COLO668 (cell line): ENCODE data around the gene SLC37A1.
A peak's percentile ranks its signal among the peaks of the same experiment; 100 is the strongest.

Experiments used
- DNase-seq: peaks from one replicate; lab custom pipeline; 2025; ENCODE audit not compliant: unreplicated experiment; lab: John Stamatoyannopoulos, UW

Gene SLC37A1

DNA sequence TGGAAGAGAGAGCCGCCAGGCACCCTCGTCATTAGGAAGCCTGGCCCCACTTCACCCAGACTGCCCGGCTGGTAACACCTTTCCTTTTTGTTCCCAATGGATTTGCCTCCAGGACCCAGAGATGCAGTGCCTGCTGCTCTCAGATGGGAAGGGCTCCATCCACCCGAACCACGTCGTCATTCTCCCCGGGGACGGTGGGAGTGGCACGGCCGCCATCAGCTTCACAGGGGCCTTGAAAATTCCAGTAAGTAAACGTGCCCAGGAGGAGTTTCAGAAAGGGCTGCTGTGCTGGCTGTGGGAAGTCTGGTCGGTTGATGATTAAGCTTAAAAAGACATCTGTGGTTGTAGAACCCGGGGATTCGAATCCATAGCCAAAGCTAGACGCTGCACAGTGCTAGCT, 45.2 kb downstream of the SLC37A1 start:
- DNase-seq, result no peak

DNA sequence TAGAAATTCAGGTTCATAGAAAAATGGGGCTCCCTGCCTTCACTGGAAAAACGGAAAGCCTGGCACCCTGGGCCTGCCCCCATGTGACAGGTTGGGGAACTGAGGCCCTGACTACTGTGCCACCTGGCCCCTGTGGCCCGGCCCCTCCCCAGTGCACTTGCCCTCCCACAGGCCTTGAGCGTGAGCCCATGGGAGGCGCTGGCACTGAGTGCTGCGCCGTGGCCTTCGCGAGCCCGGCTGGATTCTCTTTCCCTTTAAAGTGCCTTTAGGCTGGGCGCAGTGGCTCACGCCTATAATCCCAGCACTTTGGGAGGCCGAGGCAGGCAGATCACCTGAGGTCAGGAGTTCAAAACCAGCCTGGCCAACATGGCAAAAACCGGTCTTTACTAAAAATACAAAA, 45.7 kb downstream of the SLC37A1 start:
- DNase-seq, result no peak

DNA sequence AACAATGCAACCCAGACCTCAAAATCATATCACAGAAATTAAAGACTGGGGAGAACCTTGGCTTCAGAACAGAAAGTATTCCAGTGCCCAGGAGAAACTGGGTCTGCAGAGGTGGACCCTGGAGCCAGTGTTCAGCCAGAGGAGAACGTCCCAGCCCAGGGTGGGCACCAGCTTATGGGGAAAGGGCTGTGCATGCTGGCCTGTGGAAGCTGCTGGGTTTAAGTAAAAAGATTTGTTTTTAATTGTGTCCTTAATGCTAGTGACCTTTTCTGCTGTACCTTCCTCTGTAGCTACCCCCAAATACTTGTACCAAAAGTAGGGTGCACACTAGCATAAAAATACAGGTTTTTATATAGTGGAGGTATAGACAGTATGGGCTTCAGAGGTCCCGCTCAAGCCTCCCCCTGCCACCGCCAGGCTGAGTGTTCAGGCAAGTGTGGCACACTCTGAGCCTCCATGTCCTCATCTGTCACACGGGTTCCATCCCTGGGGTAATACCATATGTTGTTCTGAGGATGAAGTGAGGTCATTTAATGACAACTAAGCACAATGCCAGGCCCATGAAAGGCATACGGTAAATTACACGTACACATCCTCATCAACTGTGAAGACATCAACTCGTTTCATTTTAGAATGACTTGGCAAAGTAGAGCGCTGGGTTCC, 47.0 kb downstream of the SLC37A1 start:
- no peak for DNase-seq

DNA sequence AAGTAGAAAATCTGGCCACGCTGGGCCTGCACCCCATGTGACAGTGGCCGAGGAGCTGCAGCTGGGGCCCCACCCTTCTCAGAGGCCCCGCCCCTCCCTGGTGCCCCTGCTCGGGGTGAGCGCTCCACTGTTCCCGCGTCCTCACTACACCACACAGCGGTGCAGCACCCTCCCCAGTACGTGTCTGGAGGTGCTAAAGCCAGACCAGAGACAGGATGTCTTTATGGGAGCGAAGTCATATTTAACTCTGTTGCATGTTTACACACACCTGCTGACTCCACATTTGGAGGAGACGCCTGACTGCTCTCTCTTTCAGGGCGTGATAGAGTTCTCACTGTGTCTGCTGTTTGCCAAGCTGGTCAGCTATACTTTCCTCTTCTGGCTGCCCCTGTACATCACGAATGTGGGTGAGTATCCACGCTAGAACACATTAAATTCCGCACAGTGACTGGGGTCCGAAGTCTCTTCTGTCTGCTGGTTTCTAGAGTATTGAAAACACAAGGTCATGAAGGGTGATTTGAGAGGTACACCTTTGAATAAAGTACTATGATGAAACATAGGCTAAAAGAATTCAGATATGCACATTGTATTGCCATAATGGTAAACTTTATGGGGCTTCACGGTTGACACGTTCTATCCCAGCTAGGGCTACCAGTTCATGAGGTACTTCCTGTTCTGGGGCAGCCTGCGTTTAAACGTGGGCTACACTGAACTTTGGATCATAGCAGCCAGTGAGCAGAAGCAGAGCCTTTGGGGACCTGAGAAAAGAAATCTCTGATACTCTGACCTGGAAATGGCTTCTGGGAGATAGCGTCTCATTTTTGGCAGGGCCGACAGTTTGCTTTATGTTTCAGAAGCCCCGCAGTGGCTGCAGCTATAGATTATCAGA, 48.4 kb downstream of the SLC37A1 start:
- peak; percentile 90 for DNase-seq

DNA sequence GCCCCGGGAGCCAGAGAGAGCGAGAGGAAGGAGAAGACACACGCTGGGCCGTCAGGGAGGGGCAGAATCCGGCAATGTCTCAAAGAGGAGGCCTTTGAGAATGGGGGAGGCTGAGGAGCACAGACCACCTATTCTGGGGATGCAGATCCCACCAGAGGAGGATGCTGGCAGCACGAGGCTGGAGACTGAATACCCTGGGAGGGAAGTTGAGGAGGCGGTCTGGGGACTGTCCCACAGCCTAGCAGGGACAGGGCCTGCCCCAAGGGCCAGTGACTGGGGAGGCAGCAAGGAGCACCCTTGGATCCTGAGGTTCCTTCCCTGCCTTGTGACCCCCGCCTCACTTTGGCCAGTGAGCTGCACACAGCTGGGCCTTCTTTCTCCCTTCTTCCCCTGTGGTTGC, 49.2 kb downstream of the SLC37A1 start:
- no peak for DNase-seq

DNA sequence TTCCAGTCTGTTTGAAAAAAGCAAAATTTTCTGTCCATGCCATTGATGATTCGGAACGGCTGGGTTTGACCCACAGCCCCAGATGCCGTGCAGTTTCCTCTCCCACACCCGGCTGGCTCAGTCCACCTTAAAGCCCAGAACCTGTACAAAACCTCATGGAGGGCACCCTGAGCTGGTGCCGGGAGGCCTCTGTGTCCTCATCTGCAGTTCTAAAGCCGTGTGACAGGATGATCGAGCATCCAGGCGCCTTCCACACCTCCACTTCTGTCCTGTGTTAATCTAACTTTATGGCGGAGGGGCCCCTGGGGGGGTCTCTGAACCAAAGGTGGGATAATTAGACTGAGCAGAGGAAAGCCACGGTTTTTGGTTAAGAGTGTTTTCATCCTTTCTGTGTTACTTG, 49.6 kb downstream of the SLC37A1 start:
- DNase-seq, result no peak

DNA sequence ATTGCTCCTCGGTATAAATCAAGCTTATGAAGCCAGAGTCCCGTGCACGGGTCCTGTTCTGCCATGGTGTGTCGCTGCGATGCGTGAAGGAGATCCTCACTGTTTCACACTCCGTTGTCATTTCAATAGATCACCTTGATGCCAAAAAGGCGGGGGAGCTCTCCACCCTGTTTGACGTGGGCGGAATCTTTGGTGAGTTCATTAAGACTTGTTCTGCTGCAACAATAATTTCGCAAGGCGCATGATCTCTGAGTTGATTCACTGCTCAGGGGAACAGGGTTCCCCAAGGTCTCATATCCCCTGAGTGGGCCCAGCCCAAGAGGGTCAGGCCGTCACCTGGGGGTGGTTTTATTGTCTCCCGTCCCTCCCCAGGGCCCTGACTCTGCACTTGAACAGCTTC, 50.0 kb downstream of the SLC37A1 start:
- DNase-seq, result no peak

DNA sequence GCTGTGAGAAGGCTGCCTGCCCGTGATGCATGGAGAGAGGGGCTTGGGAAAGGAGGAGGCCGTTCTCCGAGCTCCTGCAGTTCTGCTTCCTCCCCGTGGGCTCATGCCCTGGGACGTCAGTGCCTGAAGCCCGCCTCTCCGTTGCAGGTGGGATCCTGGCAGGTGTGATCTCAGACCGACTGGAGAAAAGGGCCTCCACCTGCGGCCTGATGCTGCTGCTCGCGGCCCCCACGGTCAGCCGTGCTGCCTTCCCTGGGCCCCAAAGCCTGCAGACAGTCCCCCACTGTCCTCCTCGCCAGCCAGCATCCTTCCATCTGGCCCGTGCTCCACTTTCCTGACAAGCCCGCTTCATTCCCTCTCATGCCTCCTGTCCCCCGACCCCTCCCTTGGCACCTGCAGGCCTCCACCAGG, 50.9 kb downstream of the SLC37A1 start:
- no peak for DNase-seq

DNA sequence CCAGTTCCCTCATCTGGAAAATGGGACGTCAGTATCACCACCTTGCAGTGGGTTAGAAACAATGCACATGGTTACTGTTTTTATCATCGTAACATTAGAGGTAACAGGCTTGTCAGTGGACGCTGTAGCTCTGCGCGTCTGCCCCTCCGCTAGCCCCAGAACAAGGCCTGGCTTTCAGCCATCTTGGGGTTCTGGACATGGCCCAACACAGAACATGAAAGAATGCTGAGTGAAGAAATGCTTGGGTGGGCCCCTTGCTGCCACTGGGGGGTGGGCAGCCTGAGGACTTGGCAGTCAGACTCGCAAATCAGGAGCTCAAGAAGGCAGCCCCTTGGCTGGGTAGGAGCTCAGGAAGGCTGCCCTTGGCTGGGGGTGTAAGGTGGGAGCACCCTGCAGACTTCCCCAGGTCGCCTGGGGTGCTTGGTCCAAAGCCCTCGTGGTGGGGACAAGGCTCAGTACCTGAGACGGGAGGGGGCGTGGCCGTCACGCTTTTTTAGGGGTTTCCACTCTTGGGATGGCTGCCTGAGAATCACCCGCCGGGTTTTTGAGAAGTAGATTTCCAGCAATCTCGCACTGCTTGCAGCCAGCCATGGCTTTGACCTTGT, 51.7 kb downstream of the SLC37A1 start:
- DNase-seq, result no peak

DNA sequence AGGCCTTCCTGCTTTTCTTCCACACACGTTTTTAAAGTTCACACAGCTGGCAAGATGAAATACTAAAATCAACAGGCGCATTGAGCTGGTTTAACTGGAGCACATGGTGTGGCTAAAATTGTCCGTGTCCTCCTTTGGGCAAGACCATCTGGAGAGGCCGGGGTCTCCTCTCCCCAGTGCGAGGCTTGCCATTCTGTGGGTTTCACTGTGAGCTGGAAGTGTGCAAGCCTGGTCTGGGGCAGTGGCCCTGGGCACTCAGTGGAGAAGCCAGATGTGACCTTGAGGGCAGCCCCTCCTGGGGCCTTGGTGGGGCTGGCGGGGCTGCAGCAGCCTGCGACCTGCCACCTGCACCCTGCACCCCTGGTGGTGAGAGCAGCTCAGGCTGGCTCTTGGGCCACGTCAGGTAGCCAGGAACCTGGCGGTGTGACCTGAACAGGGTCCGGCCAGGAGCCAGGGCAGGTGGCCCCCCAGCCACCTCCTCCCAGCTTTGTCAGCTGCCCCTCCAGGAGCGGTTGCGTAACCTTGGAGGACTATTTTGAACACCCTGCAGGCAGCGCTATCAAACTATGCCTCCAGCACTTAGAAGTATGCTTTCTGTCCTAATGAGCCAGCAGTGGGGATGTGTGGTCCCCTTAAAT, 52.4 kb downstream of the SLC37A1 start:
- no peak for DNase-seq

DNA sequence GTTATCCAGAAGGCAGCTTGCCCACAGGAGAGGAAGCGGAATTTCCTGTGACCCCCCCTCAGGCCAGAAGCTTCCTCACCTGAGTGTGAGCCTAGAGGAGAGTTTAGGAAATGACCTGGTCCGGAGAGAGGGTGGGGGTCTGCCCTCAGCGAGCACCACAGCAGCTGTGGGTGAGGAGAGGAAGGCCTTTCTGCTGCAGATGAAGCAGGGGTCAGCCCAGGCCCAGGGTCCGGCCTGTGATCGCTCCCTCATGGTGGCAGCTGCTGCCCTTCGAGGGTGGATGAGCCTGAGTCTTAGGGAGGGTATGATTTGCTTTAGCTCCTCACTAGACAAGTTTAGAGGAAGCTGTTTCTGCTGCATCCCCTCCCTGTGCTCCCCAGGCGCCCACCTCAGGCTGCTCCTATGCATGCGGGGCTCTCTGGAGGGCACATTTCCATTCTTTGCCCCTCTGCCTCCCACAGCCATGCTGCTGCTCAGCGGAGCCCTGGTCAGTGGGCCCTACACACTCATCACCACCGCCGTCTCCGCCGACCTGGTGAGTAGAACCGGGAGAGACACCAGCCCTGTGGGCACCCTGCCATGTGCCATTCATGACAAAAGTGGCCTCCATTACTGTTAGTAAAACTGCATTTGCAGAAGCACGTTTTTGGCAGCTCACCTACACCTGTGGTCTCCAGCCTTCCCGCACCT, 53.0 kb downstream of the SLC37A1 start:
- DNase-seq, result no peak

DNA sequence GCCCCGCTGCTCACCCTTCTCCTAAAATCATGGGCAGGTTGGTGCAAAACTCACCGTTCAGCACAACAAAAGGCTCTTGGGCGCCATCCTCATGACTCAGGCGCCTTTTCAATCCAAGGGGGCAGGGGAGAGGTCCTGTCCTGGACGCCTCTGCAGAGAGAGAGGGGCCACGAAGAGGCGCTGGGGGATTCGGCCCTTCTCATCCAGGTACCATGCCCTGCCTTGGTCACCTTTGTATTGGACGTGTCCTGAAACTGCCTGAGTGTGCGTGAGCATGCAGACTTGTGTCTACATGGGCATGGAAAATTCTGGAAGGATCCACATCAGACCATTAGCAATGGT, 53.5 kb downstream of the SLC37A1 start:
- no peak for DNase-seq

DNA sequence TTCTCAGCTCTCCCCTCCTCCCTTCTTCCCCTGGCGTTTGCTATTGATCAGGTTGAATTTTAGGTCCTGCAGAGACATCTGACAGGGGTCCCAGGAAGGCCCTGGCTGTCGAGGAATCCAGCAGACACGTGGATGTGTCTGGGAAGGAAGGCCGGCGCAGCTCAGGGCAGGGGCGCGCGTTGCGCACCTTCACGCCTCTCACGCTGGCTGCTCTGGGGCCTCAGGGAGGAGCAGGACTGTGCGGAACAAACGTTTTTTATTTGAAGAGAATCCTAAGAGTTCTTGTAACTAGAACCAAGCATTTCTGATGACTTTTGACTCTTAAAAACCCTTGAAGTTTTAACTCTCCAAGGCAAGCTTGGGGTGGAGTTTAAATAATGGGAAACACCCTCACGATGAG, 54.2 kb downstream of the SLC37A1 start:
- no peak for DNase-seq

DNA sequence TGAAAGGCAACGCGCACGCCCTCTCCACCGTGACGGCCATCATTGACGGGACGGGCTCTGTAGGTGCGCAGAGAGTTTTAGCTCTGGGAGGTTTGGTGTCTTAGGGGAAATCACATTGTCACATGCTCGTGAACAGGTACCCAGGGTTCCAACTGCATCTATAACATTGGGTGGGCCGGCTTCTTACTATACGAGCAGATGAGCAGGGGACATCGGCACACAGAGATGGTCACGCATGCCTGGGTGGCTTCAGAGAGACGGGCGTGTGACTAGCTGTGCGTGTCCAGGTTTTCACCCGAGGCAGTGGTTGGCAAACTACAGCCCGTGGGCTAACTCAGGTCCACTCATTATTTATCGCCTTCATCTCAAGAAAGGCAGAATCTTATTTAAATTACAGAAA, 54.7 kb downstream of the SLC37A1 start:
- peak; percentile 57 for DNase-seq

DNA sequence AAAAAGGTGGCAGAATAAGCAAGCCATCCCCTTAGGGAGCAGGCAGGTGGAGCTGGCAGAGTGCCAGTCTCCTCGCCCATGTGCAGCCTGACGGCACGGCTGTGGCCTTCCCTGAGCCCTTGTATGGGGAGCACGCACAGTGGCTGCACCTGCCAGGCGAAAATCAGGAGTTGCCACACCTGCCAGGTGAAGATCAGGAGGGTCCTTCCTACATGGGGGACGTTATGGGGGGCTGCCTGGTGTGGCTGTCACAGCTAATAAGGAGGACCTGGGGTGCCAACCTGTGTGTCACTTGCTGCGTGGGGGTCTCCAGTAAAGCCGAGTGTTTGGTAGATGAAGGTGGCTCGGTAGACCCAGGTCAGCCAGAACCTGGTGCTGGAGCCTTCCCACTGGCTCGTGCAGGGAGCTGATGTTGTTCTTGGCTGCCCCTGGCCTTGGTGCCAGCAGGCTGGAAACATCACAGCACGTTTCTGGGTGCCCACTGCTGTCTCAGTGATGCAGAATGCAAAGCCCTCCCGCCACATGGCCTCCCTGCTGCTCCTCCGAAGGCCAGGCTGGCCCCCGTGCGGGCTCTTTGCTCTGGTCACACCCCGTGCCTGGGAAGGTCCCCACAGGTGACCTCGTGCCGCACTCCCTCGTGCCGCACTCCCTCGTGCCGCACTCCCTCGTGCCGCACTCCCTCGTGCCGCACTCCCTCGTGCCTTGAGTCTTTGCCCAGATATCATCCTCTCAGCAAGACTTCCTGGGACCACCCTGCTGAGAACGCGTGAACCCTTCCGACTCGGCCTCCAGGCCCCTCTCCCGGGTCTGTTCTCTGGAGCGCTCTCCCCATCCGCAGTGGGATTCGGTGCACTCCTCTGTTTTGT, 55.4 kb downstream of the SLC37A1 start:
- DNase-seq, result peak; percentile 96

DNA sequence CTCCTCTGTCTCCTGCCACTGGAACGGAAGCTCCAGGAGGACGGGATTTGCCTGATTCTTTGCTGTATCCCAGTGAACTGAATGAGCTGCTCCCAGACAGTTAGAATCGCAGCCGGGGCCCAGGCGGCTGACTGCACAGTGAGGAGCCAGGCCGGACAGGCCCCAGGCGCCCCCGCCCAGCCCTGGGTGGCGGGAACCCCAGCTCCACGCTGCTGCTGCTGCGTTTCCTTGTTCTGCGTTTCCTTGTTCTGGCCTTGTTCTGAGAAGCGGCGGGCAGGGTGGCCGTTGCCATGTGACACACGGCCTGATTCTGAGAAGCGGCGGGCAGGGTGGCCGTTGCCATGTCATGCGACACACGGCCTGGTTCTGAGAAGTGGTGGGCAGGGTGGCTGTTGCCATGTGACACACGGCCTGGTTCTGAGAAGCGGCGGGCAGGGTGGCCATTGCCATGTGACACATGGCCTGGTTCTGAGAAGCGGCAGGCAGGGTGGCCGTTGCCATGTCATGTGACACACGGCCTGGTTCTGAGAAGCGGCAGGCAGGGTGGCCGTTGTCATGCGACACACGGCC, 56.2 kb downstream of the SLC37A1 start:
- DNase-seq, result no peak

DNA sequence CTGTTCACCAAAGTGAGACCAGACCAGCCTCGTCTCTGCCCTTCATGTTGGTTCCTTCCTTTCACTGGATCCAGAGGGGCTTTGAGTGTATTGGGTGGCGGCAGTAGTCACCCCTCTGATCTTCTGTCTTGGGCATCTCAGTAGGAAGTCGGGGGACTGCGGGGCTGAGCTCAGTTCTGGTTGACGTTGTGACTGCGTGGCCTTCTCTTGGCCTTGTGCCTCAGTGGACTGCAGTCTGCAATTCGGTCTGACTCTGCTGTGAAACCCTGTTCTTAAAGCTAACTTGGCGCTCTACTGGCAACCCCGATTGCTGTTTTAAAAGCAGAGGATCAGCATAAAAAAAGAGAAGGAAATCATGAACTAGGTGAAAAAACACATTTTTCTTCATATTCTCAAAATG, 56.7 kb downstream of the SLC37A1 start:
- no peak for DNase-seq

DNA sequence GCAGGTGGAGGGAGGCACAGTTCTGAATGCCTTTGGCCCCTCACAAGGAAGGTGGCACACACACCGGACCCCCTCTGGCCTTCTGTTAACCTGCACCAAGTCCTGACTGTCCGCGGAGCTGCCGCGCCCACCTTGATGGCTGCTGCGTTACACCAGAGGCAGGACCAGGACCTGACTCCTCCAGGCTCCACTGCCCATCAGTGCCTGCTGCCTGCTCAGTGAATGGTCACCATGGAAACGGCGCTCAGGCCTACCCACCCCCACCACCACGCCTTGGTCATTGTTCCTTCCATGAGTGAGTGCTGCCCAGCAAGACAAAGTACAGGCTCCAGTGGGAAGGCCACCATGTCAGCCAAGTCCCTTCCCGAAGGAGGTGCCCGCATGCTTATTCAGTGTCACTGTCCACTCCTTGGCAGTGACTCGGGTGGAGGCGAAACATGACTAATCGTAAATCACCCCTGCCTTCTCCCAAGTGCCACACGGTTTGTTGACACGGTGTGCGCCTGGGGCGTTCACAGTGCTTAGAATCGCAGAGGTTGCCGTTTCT, 57.3 kb downstream of the SLC37A1 start:
- DNase-seq, result peak; percentile 91

DNA sequence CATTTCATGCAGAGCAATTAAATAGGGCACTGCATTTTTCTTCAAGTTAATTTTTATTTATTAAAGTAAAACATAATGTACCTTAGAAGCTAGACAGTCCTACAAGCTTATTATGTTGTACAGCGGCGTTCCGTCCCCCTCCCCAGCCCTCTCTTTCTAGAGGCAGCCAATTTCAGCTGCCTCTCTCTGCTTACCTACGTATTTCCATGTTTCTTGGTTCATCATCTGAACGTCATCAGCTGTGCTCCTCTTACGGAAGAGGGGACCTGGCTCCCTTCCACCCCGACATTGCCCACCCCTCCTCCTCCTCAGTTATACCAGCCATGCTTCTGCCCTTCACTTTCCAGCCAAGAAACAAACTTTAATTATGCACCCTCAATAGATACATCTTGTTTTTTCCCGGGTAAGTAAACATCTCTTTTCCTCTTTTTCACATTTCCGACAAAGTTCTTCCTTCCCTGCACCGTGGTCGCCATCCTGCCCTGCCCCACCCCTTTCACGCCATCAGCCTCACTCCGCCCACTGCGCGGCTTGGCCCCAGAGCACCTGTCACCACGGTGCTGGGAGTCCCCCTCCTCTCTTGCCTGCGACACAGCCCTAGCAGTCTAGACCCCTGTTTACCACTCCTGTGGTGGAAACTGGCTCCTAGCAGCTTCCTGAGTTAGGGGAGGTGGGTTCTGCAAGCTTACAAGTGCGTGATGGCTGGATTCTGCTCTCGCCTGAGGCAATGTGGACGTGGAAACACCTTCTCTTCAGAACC, 57.9 kb downstream of the SLC37A1 start:
- no peak for DNase-seq
